Cardiac septum (tissue), 1 donor: Measurements from ENCODE around the gene RAB3GAP2. TPM values are rescaled to one million over a fixed set of nuclear protein-coding genes. Genes with fewer than 3 reads are reported as not detected.
"Not testable (repeated sequence)": the region's sequence is repeated elsewhere in the genome, so short reads cannot be mapped to it uniquely, and the experiment has no call there.

ENCODE experiments used
- DNase-seq: peaks from one replicate; pipeline ENCODE4 v3.0.0-alpha.2; 2020; ENCODE audit warnings: low spot score
- intact Hi-C: fragments of 100-400 bp; cut with DNase I; formaldehyde crosslinking; loops from one replicate; pipeline ENCODE4 v1.14.0; 2022
- total RNA-seq: library from RNA; stranded (reverse); fragmentation: NEBNext Ultra II Directional; extraction: Animal tissue kit (Norgen Biotek cat#: 25700); gene quantifications from one replicate; pipeline ENCODE4 v1.2.1, GENCODE V29; 2021
- donor health status: DM: no; HTN: no; CAD: no.

The RAB3GAP2 gene
- total RNA-seq, 1 donor from 2014 or later, result 26.6 TPM

DNA sequence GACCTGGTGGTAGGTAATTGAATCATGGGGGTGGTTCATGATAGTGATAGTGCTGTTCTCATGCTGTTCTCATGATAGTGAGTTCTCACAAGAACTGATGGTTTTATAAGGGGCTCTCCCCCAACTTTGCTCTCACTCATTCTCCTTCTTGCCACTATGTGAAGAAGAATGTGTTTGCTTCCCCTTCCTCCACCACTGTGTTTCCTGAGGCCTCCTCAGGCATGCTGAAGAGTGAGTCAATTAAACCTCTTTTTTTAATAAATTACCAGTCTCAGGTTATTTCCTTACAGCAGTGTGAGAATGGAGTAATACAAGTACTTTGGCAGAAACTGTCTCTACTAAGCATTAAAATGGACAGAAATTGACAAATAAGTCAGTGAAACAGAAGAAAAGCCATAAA, 21.6 kb downstream of the RAB3GAP2 start:
- intact Hi-C loops, result no loop called here
- no peak for DNase-seq

DNA sequence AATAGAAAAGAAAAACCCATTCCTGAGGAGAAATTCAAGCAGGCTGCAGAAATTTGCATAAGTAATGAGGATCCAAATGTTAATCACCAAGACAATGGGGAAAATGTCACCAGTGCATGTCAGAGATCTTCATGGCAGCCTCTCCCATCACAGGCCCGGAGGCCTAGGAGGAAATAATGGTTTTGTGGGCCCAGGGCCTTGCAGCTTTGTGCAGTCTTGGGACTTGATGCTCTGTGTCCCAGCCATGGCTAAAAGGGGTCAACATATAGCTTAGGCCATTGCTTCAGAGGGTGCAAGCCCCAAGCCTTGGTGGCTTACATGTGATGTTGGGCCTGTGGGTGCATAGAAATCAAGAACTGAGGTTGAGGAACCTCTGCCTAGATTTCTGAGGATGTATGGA, 22.7 kb downstream of the RAB3GAP2 start:
- intact Hi-C loops, result no loop called here
- DNase-seq, result no peak

DNA sequence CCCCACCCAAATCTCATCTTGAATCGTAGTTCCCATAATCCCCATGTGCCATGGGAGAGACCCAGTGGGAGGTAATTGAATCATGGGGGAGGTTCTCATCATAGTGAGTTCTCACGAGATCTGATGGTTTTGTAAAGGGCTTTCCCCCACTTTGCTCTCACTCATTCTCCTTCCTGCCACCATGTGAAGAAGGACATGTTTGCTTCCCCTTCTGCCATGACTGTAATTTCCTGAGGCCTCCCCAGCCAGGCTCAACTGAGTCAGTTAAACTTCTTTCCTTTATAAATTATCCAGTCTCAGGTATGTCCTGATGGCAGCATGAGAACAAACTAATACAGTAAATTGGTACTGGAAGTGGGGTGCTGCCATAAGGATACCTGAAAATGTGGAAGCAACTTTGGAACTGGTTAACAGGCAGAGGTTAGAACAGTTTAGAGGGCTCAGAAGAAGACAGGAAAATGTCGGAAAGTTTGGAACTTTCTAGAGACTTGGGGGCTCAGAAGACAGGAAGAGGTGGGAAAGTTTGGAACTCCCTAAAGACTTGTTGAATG, 23.5 kb downstream of the RAB3GAP2 start:
- DNase-seq, intact Hi-C loops: not testable (repeated sequence)

DNA sequence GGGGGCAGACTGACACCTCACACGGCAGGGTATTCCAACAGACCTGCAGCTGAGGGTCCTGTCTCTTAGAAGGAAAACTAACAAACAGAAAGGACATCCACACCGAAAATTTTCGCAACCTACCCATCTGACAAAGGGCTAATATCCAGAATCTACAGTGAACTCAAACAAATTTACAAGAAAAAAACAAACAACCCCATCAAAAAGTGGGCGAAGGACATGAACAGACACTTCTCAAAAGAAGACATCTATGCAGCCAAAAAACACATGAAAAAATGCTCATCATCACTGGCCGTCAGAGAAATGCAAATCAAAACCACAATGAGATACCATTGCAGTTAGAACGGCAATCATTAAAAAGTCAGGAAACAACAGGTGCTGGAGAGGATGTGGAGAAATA, 26.4 kb downstream of the RAB3GAP2 start:
- DNase-seq, intact Hi-C loops: not testable (repeated sequence)

DNA sequence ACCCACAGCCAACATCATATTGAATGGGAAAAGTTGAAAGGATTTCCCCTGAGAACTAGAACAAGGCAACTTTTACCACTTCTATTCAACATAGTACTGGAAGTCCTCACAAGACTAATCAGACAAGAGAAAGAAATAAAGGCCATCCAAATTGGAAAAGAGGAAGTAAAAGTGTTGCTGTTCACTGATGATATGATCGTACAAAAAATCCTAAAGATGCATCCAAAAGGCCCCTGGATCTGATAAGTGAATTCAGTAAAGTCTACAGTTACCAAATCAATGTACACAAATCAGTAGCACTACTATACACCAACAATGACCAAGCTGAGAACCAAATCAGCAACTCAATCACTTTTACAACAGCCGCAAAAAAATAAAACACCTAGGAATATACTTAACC, 28.3 kb downstream of the RAB3GAP2 start:
- intact Hi-C loops, result no loop called here
- DNase-seq, result no peak

DNA sequence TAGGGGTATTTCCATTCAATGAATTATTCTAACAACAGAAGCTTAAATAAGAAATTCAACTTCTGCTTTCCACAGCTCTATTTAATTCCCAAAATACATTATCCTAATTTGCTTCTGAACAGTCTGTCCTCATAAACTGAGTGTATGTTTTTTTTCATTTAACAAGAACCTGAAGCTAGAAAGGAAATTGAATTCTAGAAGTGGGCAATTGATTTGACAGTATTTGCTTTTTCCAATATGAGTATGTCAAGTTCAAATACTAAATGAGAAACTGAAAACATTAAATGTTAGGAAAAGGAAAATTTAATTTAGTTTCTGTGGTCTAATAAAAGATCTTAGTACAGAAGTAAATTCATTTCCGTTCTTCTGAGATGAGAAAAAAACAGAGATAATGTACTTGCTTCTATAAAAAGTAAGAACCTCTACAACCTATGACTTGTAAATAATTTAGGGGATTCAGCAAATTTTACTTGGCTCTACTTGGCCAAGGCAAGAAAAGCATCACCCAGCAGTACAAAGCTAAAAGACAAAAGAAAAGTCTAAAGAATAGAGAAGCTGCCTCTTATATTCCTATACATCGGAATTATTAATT, 31.1 kb downstream of the RAB3GAP2 start:
- DNase-seq, result no peak
- intact Hi-C loops, result no loop called here

DNA sequence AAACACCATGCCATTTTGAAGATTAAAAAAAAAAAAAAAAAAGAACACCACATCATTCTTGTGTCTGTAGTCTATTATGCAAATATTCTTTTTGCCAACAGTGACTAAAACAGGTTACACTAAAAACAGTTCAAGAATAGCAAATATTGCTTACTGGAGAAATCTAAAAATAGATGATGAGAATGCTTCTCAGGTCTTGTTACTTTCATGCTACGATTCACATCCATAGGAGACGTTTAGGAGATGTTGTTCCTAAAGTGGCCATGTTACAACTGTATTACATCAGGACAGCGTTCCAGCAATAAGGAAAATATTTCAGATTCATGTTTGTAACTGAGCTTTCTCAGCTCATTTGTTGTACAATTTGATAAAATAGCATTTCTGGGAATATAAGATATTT, 32.3 kb downstream of the RAB3GAP2 start:
- intact Hi-C loops, result no loop called here
- no peak for DNase-seq

DNA sequence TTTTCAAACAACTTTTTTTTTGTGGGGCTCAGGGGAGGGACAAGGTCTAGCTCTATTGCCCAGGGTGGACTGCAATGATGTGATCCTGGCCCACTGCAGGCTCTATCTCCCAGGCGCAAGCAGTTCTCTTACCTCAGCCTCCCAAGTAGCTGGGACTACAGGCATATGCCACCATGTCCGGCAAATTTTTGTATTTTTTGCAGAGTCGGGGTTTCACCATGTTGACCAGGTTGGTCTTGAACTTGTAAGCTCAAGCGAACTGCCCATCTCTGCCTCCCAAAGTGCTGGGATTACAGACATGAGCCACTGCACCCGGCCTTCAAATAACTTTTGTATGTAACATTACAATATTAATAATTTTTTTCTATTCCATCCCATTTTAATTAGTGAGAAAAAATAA, 33.0 kb downstream of the RAB3GAP2 start:
- no peak for DNase-seq
- intact Hi-C loops, result no loop called here

DNA sequence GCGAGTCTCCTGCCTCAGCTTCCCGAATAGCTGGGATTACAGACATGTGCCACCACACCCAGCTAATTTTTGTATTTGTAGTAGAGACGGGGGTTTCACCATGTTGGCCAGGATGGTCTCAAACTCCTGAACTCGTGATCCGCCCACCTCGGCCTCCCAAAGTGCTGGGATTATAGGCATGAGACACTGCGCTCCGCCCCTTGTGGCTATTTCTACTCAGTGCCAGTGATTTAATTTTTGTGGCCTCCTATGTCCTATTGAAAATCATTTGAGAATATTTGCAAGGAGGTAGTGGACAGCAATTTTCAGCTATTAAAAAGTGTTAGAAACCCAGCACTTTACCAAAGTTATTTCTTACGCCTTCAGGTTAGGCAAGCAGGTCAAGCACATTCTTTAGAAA, 36.0 kb downstream of the RAB3GAP2 start:
- DNase-seq, intact Hi-C loops: not testable (repeated sequence)

DNA sequence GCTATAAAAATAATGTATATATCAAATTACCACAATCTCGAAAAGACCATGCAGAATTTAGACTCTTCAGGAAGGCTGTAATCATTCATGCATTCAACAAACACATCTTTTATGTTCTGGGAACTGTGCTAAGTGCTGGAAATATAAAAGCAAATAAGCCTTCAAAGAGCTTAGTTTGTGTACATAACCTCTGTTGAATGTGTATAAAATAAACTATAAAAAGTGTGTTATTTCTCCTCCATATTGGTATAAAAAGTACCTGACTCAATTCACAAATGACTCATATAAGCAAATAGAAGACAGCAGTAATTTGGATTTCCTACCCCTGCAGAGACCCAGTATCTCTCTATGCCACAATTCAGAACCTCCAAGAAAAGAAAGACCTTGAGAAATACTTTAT, 36.8 kb downstream of the RAB3GAP2 start:
- no peak for DNase-seq
- intact Hi-C loops, result no loop called here

DNA sequence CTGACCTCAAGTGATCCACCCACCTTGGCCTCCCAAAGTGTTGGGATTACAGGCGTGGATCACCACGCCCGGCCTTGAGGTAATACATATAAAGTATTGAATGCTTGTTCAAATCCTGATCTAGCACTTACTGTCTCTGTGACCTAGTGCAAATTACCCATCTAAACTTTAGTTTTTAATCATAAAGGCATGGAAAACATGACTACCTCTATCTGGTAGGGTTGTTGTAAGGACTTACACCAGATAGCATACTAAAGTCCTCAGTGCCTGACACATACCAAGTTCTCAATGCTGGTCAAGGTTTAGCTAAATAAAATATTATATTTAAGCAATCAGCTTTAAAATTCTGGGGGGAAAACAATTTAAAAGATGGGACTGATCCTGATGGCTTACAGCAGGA, 38.3 kb downstream of the RAB3GAP2 start:
- intact Hi-C loops, result no loop called here
- no peak for DNase-seq

DNA sequence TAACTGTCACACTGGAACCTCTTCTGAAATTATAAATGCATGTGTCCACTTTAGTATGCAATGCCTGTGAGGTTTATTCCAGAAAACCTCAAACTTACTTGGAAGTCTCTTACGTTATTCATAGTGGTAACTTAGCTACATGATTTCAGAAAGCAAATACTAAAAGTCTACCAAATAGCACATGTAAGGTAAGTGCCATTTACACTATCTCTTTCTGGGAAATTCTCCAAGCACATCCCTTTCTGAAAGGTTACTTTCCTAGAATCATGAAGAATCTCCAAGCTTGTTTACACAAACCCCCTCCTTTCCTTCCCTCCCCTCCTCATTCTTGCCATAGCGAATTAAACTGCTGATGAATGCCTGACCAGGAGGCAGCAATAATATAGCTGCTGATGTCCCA, 42.5 kb downstream of the RAB3GAP2 start:
- intact Hi-C loops, result loop anchor here (10.0 kb wide), 1 partner anchor 545 kb away; no protein-coding TSS in a partner anchor
- no peak for DNase-seq

DNA sequence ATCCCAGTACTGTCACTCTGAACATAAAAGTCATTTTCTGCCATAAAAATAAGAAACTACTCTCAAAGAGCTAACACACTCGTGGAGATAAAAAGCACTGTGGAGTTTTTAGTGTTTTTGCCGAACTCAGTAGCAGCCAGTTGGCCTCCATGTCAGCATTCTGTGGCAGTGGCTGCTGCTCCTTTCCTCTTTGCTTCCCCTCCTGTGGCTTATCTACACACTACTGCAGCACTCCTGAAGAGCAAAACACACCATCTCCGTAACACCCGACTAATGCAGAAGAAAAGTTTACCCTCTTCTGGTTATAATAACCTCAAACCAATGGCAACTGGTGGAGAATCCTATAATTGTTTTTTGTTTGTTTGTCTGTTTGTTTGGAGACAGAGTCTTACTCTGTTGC, 44.9 kb downstream of the RAB3GAP2 start:
- no peak for DNase-seq
- intact Hi-C loops, result loop anchor here (10.0 kb wide), 1 partner anchor 547 kb away; no protein-coding TSS in a partner anchor

DNA sequence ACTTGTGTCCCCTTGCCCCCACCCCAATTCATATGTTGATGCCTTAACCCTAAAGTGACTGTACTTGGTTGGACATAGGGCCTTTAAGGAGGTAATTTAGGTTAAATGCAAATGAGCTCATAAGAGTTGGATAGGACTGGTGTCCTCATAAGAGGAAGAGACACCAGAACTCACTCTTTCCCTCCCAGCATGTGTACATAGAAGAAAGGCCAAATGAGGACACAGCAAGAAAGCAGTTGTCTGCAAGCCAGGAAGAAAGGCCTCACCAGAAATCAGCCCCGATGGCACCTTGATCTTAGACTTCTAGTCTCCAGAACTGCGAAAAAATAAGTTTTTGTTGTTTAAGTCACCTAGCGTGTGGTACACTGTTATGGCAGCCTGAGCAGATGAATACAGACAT, 45.5 kb downstream of the RAB3GAP2 start:
- intact Hi-C loops, result loop anchor here (10.0 kb wide), 1 partner anchor 548 kb away; no protein-coding TSS in a partner anchor
- DNase-seq, result no peak

DNA sequence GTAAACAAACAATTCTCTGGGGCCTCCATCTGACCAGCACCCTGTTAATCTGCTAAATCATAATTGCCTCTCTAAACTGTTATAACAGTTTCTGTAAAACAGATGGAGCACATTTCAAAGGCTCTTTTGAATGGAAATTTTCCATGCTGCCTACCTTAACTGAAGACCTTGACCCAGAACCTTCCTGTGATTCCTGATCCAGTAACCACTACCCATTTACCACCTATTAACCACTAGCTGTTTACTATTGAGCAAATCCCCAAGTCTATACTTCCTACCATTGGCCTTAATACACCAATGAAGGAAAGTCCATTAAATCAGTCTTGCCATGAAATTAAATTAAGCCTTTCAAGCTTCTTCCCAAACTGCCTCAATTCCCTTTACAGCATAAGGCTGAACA, 46.3 kb downstream of the RAB3GAP2 start:
- DNase-seq, result no peak
- intact Hi-C loops, result loop anchor here (10.0 kb wide), 1 partner anchor 549 kb away; no protein-coding TSS in a partner anchor

DNA sequence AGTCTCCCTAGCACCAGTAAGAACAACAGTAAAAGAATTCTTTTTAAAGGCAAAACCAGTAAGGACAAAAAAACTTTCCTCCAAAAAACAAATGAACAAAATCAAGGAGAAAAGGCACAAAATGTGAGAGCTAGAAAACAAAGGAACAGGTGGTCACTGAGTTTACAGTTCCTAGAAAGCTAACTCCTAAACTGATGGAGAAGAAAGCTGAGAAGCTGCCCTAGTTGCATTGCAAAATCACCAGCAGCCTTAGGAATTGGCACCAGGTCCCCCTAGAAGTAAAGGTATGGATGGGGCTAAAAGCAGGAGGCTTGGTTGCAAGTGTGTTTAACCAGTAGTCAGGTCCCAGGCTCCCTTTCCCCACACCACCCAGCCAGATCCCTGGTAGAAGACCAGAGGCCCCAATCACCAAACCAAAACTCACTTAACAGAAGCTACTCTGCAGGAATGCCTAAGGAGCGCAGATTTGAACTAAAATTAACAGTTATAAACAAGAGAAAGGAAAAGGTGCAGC, 47.6 kb downstream of the RAB3GAP2 start:
- no peak for DNase-seq
- intact Hi-C loops, result loop anchor here (10.0 kb wide), 1 partner anchor 550 kb away; no protein-coding TSS in a partner anchor

DNA sequence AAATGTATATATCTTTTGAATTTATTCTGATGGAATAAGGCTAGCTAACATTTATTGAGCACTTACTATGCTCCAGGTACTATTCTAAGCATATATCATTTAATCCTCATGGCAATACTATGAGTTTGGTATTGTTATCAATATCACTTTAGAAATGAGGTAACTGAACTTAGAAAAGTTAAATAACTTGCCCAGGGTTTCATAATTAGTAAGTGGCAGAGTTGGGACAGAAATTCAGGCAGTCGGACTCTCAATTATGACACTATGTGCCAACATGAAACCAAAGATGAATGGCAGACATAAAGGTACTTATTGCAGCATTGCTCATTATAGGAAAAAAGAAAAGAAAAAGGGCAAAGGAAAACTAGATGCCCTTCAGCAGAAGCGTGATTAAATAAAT, 48.2 kb downstream of the RAB3GAP2 start:
- intact Hi-C loops, result loop anchor here (10.0 kb wide), 1 partner anchor 551 kb away; no protein-coding TSS in a partner anchor
- DNase-seq, result no peak

DNA sequence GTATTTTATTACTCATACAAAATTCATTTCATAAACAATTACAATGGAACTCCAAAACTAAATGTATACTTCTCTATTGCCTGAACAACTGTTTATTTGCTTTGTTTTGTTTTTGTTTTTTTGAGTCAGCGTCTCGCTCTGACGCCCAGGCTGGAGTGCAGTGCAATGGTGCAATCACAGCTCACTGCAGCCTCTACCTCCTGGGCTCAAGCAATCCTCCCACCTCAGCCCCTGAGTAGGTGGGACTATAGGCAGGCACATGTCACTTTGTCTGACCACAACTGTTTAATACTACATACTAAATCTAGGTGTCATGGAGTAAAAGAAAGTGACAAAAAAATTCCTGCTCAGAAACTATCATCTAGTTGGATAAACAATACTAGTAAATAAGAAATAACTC, 49.3 kb downstream of the RAB3GAP2 start:
- intact Hi-C loops, result loop anchor here (10.0 kb wide), 1 partner anchor 552 kb away; no protein-coding TSS in a partner anchor
- DNase-seq, result no peak

DNA sequence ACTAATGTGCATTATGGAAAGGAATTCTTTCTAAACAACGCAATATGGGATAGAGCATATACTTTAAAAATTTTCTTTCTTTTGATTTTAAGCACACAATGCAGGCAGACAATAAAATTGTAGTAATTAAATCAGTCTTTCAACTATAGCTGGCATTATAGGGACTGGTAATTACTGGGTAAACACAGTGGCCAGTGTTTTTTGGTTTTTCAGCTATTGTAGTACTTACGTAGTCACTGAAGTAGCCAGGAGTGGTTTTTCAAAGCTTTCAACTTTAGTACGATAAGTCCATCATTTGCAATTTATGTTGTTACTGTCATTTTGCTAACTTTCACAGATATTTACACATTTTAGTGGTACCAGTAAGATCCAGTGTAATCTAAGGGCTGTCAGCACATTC, 50.6 kb downstream of the RAB3GAP2 start:
- intact Hi-C loops, result loop anchor here (10.0 kb wide), 1 partner anchor 553 kb away; no protein-coding TSS in a partner anchor
- no peak for DNase-seq

DNA sequence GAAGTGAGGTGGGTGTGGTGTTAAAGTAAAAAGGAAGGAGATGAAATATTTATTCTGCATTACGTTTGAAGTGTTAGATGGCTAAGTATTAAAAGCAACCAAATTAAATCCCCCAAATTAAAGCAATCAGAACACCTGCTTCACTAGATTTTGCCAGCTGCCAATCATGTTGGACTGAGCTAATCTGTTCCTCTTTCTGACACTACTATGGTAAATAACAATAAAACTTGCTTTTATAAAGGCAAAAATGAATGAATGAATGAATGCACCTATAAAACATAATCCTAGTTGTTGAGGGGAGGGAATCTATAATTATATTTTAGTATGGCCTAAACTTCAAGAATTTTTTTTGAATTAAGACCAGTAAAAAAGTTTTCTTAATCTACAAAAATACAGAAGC, 51.0 kb downstream of the RAB3GAP2 start:
- intact Hi-C loops, result loop anchor here (10.0 kb wide), 1 partner anchor 554 kb away; no protein-coding TSS in a partner anchor
- DNase-seq, result no peak

DNA sequence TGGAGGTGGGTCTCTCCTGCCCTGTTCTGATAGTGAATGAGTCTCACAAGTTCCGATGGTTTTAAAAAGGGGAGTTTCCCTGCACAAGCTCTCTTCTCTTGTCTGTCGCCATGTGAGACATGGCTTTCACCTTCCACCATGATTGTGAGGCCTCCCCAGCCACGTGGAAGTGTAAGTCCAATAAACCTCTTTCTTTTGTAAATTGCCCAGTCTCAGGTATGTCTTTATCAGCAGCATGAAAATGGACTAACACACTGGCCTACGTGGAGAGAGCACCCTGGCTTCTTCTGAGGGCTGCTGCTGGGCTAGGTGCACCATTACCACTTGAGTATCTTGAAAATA, 51.6 kb downstream of the RAB3GAP2 start:
- intact Hi-C loops, result loop anchor here (10.0 kb wide), 1 partner anchor 554 kb away; no protein-coding TSS in a partner anchor
- not testable (repeated sequence) for DNase-seq
